AG04450 (cell line): ENCODE results near the gene GPX8. TPM values are rescaled to one million over a fixed set of nuclear protein-coding genes. Genes with fewer than 3 reads are reported as not detected.

Source experiments
- CTCF ChIA-PET: fragments of 300-600, 350-600 bp; formaldehyde crosslinking; extraction: SDS; loops from one replicate; lab custom pipeline; 2022; ENCODE audit warnings: antibody characterized with exemption, inconsistent platforms; lab: Charles Lee
- POLR2A ChIA-PET: fragments of 350-600 bp; formaldehyde crosslinking; extraction: SDS; loops from one replicate; lab custom pipeline; 2021; ENCODE audit warnings: antibody characterized with exemption, inconsistent platforms; lab: Yijun Ruan, JAX
- DNase-seq: peaks from one replicate; pipeline ENCODE4 v3.0.0-alpha.2; 2011; ENCODE audit warnings: low read depth, low spot score
- H3K27ac ChIP-seq: one replicate; pipeline ENCODE4 v1.5.1; 2012; ENCODE audit warnings: low read depth, low read length, control low read depth
- H3K27me3 ChIP-seq: one replicate; pipeline ENCODE4 v1.6.0; 2012; ENCODE audit warnings: low read length; ENCODE audit not compliant: control insufficient read depth, insufficient read depth
- H3K4me3 ChIP-seq: 2 replicates; pipeline ENCODE4 v1.5.1; 2011; ENCODE audit warnings: mild to moderate bottlenecking, low read depth, low read length, control low read depth
- H3K9me3 ChIP-seq: 2 replicates; pipeline ENCODE4 v1.5.1; 2012; ENCODE audit warnings: low read length; ENCODE audit not compliant: control insufficient read depth, insufficient read depth
- CTCF ChIP-seq: IDR thresholded peaks from 2 replicates; pipeline ENCODE4 v1.5.1; 2011; ENCODE audit warnings: low read depth, low read length, control low read depth, inconsistent platforms
- polyA plus RNA-seq: library from polyadenylated mRNA; depleted of rRNA; stranded (reverse); fragments of >200 nt; gene quantifications from 2 replicates; pipeline ENCODE4 v1.2.3, GENCODE V29; 2011

The GPX8 gene
- polyA plus RNA-seq, 1 experiment, result 317 TPM

GRCh38 chr5:55134053-55134722 lies 25.8 kb upstream of the GPX8 start:
- peaks cover 10% of the 10 kb centered on the region for H3K27me3 ChIP-seq
- H3K27ac ChIP-seq, result no peak overlapping the region
- H3K9me3 ChIP-seq, result no peaks in the 10 kb centered on the region; the same call in 1 of the 2 replicates
- CTCF ChIA-PET, result interaction anchor here (0.5 kb wide), 1 partner anchor 9 kb away, joined by 3 read pairs; no protein-coding TSS in a partner anchor
- POLR2A ChIA-PET, result no interaction called here
- H3K4me3 ChIP-seq, result no peak overlapping the region
- no peak for TF ChIP-seq CTCF
- no peak for DNase-seq

GRCh38 chr5:55136521-55136920 lies 23.4 kb upstream of the GPX8 start:
- no peak for DNase-seq
- POLR2A ChIA-PET, result no interaction called here
- no peaks in the 10 kb centered on the region for H3K9me3 ChIP-seq
- CTCF ChIA-PET, result interaction anchor here (1.9 kb wide), 1 partner anchor 10 kb away, joined by 5 read pairs; no protein-coding TSS in a partner anchor
- no peak overlapping the region for H3K27ac ChIP-seq
- no peak for TF ChIP-seq CTCF
- H3K4me3 ChIP-seq, result no peak overlapping the region
- peaks cover 13% of the 10 kb centered on the region for H3K27me3 ChIP-seq

- CTCF ChIA-PET, result interaction anchor here (2.0 to 2.4 kb wide), 2 partner anchors 197 to 235 kb away, joined by 7 to 14 read pairs; no protein-coding TSS in a partner anchor
These were observed 18.9 kb upstream of the GPX8 start for GRCh38 chr5:55140908-55141665.

GRCh38 chr5:55141945-55142690 lies 17.9 kb upstream of the GPX8 start:
- ChIA-PET POLR2A (no interaction called here), CTCF (interaction anchor here (2.0 to 2.4 kb wide), 2 partner anchors 198 to 236 kb away, joined by 7 to 14 read pairs; no protein-coding TSS in a partner anchor)
- TF ChIP-seq CTCF, result no peak
- no peak overlapping the region for H3K27ac ChIP-seq
- peaks cover 25% of the 10 kb centered on the region for H3K27me3 ChIP-seq
- no peaks in the 10 kb centered on the region for H3K9me3 ChIP-seq
- no peak for DNase-seq
- no peak overlapping the region for H3K4me3 ChIP-seq

More at GRCh38 chr5:55140908-55141665, 18.9 kb upstream of the GPX8 start:
- Histone ChIP-seq H3K27me3 (peaks cover 25% of the 10 kb centered on the region), H3K9me3 (no peaks in the 10 kb centered on the region), H3K4me3 (no peak overlapping the region), H3K27ac (no peak overlapping the region)
- POLR2A ChIA-PET, result no interaction called here
- TF ChIP-seq CTCF, result no peak
- DNase-seq, result no peak
